Hematopoietic multipotent progenitor cell treated with erythropoietin and hydrocortisone succinate and interleukin-3 and kit ligand, for 15 days (in vitro differentiated cells): ENCODE data around the gene TNIP2.
"Not testable (repeated sequence)": the region's sequence is repeated elsewhere in the genome, so short reads cannot be mapped to it uniquely, and the experiment has no call there.

Experiments
- DNase-seq: peaks from one replicate; pipeline ENCODE4 v3.0.0-alpha.2; 2015; ENCODE audit warnings: low spot score

The TNIP2 gene

GRCh38 chr4:2768124-2768523 lies 12.0 kb upstream of the TNIP2 start:
- no peak for DNase-seq

- no peak for DNase-seq
Observed at GRCh38 chr4:2767705-2768074, 11.6 kb upstream of the TNIP2 start.

GRCh38 chr4:2767046-2767704 lies 11.0 kb upstream of the TNIP2 start:
- no peak for DNase-seq

GRCh38 chr4:2765832-2766526 lies 9.8 kb upstream of the TNIP2 start:
- no peak for DNase-seq

GRCh38 chr4:2763511-2763967 lies 7.4 kb upstream of the TNIP2 start:
- DNase-seq: no peak

- not testable (repeated sequence) for DNase-seq
Observed at GRCh38 chr4:2762486-2763370, 6.6 kb upstream of the TNIP2 start.

- DNase-seq: no peak
Observed at GRCh38 chr4:2762048-2762447, 5.9 kb upstream of the TNIP2 start.

- no peak for DNase-seq
Observed at GRCh38 chr4:2761035-2761923, 5.1 kb upstream of the TNIP2 start.

- no peak for DNase-seq
Observed at GRCh38 chr4:2757426-2757825, 1.3 kb upstream of the TNIP2 start.

- no peak for DNase-seq
Observed at GRCh38 chr4:2756691-2757350, 685 bp upstream of the TNIP2 start.

- DNase-seq: no peak
Observed at GRCh38 chr4:2754848-2755819, 1.0 kb downstream of the TNIP2 start.

- no peak for DNase-seq
Observed at GRCh38 chr4:2753436-2753835, 2.7 kb downstream of the TNIP2 start.

- peak; percentile 39 for DNase-seq
Observed at GRCh38 chr4:2750719-2751605, 5.2 kb downstream of the TNIP2 start.

GRCh38 chr4:2746891-2747695 lies 9.0 kb downstream of the TNIP2 start:
- DNase-seq: no peak

GRCh38 chr4:2745981-2746806 lies 9.9 kb downstream of the TNIP2 start:
- no peak for DNase-seq

GRCh38 chr4:2745516-2745915 lies 10.6 kb downstream of the TNIP2 start:
- DNase-seq: no peak

GRCh38 chr4:2744576-2745270 lies 11.4 kb downstream of the TNIP2 start:
- DNase-seq: no peak
